Hepatocyte (in vitro differentiated cells): ENCODE measurements around the gene ETV6. TPM values are rescaled to one million over a fixed set of nuclear protein-coding genes. Genes with fewer than 3 reads are reported as not detected.

ENCODE experiments used
- DNase-seq: peaks from one replicate; pipeline ENCODE4 v3.0.0-alpha.2; 2016; ENCODE audit warnings: low spot score
- H2AFZ ChIP-seq: fragments of 200-600 bp; sonication (generic); 2 replicates; pipeline ENCODE4 v1.6.0; 2016; ENCODE audit warnings: antibody characterized with exemption, mild to moderate bottlenecking
- H3K27ac ChIP-seq: fragments of 200-600 bp; sonication (generic); 2 replicates; pipeline ENCODE4 v1.5.1; 2016; ENCODE audit warnings: mild to moderate bottlenecking
- H3K27me3 ChIP-seq: fragments of 200-600 bp; sonication (generic); 2 replicates; pipeline ENCODE4 v1.6.1; 2016
- H3K36me3 ChIP-seq: fragments of 200-600 bp; sonication (generic); replicated peaks from 2 replicates; pipeline ENCODE4 v1.5.1; 2016; ENCODE audit warnings: low read depth; ENCODE audit not compliant: insufficient read depth
- H3K4me1 ChIP-seq: fragments of 200-600 bp; sonication (generic); 2 replicates; pipeline ENCODE4 v1.5.1; 2016; ENCODE audit warnings: mild to moderate bottlenecking, moderate library complexity; ENCODE audit not compliant: insufficient read depth
- H3K4me2 ChIP-seq: fragments of 200-600 bp; sonication (generic); 2 replicates; pipeline ENCODE4 v1.6.0; 2016
- H3K4me3 ChIP-seq: fragments of 200-600 bp; sonication (generic); 2 replicates; pipeline ENCODE4 v1.5.1; 2016; ENCODE audit warnings: mild to moderate bottlenecking
- H3K79me2 ChIP-seq: fragments of 200-600 bp; sonication (generic); 2 replicates; pipeline ENCODE4 v1.6.0; 2017; ENCODE audit warnings: mild to moderate bottlenecking
- H3K9me2 ChIP-seq: fragments of 200-600 bp; sonication (generic); replicated peaks from 2 replicates; pipeline ENCODE4 v1.6.0; 2017; ENCODE audit warnings: mild to moderate bottlenecking; ENCODE audit not compliant: insufficient read depth
- H3K9me3 ChIP-seq: fragments of 200-600 bp; sonication (generic); 2 replicates; pipeline ENCODE4 v1.5.1; 2016; ENCODE audit warnings: low read depth, mild to moderate bottlenecking
- H4K20me1 ChIP-seq: fragments of 200-600 bp; sonication (generic); 2 replicates; pipeline ENCODE4 v1.6.0; 2016; ENCODE audit warnings: mild to moderate bottlenecking; ENCODE audit not compliant: insufficient read depth, poor library complexity, severe bottlenecking
- CTCF ChIP-seq: fragments of 200-600 bp; sonication (generic); IDR thresholded peaks from 2 replicates; pipeline ENCODE4 v1.5.1; 2016; ENCODE audit warnings: antibody characterized with exemption, mild to moderate bottlenecking; ENCODE audit not compliant: poor library complexity
- EZH2 ChIP-seq: fragments of 200-600 bp; sonication (generic); IDR thresholded peaks from 2 replicates; pipeline ENCODE4 v1.6.1; 2016; ENCODE audit warnings: antibody characterized with exemption, mild to moderate bottlenecking, borderline replicate concordance
- EZH2phosphoT487 ChIP-seq: fragments of 200-600 bp; sonication (generic); IDR thresholded peaks from one replicate; pipeline ENCODE4 v1.6.1; 2018; ENCODE audit warnings: antibody characterized with exemption, mild to moderate bottlenecking, low read depth, moderate library complexity; ENCODE audit not compliant: unreplicated experiment, severe bottlenecking
- WGBS: methylation state at CpG from one replicate; pipeline ENCODE4 v1.1.6; 2016; ENCODE audit warnings: low lambda C conversion rate; ENCODE audit errors: missing lambda C conversion rate; 5-methylcytosine and 5-hydroxymethylcytosine counted together
- polyA plus RNA-seq: library from polyadenylated mRNA; unstranded; fragments of >200 nt; fragmentation: Nextera tagmentation; extraction: Ambion mirVana; gene quantifications from 2 replicates; pipeline ENCODE4 v1.2.1, GENCODE V29; 2016
- total RNA-seq: library from RNA; depleted of rRNA; stranded (reverse); fragments of >200 nt; gene quantifications from 2 replicates; pipeline ENCODE4 v1.2.3, GENCODE V29; 2014

The ETV6 gene
- total and polyA plus RNA-seq, 2 experiments from 2014 or later, result 8.0 to 9.7 TPM

GRCh38 chr12:11734580-11735180 is 85.2 kb downstream of the ETV6 start:
- no peaks in the 10 kb centered on the region for H3K9me2 ChIP-seq
- H3K27me3 ChIP-seq, result no peaks in the 10 kb centered on the region
- peaks cover 21% of the 10 kb centered on the region for H3K4me1 ChIP-seq
- H3K9me3 ChIP-seq, result no peaks in the 10 kb centered on the region
- no peak overlapping the region for H3K4me2 ChIP-seq
- DNase-seq, result no peak
- TF ChIP-seq CTCF, result no peak
- TF ChIP-seq EZH2, result no peak
- no peak for TF ChIP-seq EZH2phosphoT487
- H3K4me3 ChIP-seq, result no peak overlapping the region
- peaks cover 69% of the 10 kb centered on the region for H3K79me2 ChIP-seq
- whole genome bisulfite sequencing, result 94% methylated on average over 5 of the region's 5 CpGs
- H2AFZ ChIP-seq, result no peak overlapping the region
- no peak overlapping the region for H3K27ac ChIP-seq
- H3K36me3 ChIP-seq, result no peaks in the 10 kb centered on the region
- peaks cover 3% of the 10 kb centered on the region for H4K20me1 ChIP-seq

- H3K9me3 ChIP-seq, result no peaks in the 10 kb centered on the region
- H3K4me1 ChIP-seq, result no peaks in the 10 kb centered on the region
- H3K9me2 ChIP-seq, result no peaks in the 10 kb centered on the region
- H3K4me2 ChIP-seq, result no peak overlapping the region
- H3K27me3 ChIP-seq, result no peaks in the 10 kb centered on the region
- H2AFZ ChIP-seq, result no peak overlapping the region
- peaks cover 76% of the 10 kb centered on the region for H3K79me2 ChIP-seq
- H3K27ac ChIP-seq, result no peak overlapping the region
- no peak for DNase-seq
- peaks cover 3% of the 10 kb centered on the region for H4K20me1 ChIP-seq
- TF ChIP-seq EZH2 (no peak), CTCF (no peak), EZH2phosphoT487 (no peak)
- H3K36me3 ChIP-seq, result no peaks in the 10 kb centered on the region
- no peak overlapping the region for H3K4me3 ChIP-seq
- 97% methylated on average over 6 of the region's 6 CpGs for WGBS
Measured at GRCh38 chr12:11738450-11738849, 89.0 kb downstream of the ETV6 start.

- peaks cover 3% of the 10 kb centered on the region for H4K20me1 ChIP-seq
- TF ChIP-seq EZH2phosphoT487 (no peak), EZH2 (no peak), CTCF (no peak)
- peaks cover 70% of the 10 kb centered on the region for H3K79me2 ChIP-seq
- no peak overlapping the region for H3K27ac ChIP-seq
- DNase-seq, result no peak
- WGBS, result 98% methylated on average over 9 of the region's 9 CpGs
- H3K4me3 ChIP-seq, result no peak overlapping the region
- peaks cover 9% of the 10 kb centered on the region for H3K4me1 ChIP-seq
- no peak overlapping the region for H3K4me2 ChIP-seq
- H3K27me3 ChIP-seq, result no peaks in the 10 kb centered on the region
- H3K9me2 ChIP-seq, result no peaks in the 10 kb centered on the region
- no peaks in the 10 kb centered on the region for H3K36me3 ChIP-seq
- no peaks in the 10 kb centered on the region for H3K9me3 ChIP-seq
- no peak overlapping the region for H2AFZ ChIP-seq
Measured at GRCh38 chr12:11739980-11740577, 90.6 kb downstream of the ETV6 start.
